GM19452 (cell line): ENCODE measurements around the gene TPPP.
"Not testable (repeated sequence)": the region's sequence is repeated elsewhere in the genome, so short reads cannot be mapped to it uniquely, and the experiment has no call there.

Source experiments
- ATAC-seq: cut with Tn5 transposase; IDR thresholded peaks from one replicate; pipeline ENCODE4 v1.9.1; 2021; ENCODE audit not compliant: unreplicated experiment

TPPP gene

GRCh38 chr5:679166-679895 lies 13.8 kb downstream of the TPPP start:
- ATAC-seq = not testable (repeated sequence)

DNA sequence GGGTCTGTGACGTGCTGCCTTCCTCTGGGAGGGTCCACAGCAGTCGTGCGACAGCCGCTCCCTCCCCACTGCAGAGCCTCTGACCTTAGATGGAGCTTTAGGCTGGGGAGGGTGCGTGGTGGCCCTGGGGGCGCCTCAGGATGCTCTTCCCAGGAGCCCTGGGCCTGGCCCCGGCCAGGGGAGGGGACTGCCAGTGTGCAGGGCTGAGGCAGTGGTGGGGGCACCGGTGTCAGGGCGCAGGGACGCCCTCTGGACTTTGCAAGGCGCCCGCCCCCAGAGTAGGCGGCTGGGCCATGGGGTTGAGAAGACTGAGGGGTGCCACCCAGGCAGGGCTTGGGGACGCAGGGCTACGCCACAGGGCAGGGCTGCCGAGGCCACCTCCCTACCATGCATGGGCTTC lies 14.6 kb downstream of the TPPP start:
- not testable (repeated sequence) for ATAC-seq

DNA sequence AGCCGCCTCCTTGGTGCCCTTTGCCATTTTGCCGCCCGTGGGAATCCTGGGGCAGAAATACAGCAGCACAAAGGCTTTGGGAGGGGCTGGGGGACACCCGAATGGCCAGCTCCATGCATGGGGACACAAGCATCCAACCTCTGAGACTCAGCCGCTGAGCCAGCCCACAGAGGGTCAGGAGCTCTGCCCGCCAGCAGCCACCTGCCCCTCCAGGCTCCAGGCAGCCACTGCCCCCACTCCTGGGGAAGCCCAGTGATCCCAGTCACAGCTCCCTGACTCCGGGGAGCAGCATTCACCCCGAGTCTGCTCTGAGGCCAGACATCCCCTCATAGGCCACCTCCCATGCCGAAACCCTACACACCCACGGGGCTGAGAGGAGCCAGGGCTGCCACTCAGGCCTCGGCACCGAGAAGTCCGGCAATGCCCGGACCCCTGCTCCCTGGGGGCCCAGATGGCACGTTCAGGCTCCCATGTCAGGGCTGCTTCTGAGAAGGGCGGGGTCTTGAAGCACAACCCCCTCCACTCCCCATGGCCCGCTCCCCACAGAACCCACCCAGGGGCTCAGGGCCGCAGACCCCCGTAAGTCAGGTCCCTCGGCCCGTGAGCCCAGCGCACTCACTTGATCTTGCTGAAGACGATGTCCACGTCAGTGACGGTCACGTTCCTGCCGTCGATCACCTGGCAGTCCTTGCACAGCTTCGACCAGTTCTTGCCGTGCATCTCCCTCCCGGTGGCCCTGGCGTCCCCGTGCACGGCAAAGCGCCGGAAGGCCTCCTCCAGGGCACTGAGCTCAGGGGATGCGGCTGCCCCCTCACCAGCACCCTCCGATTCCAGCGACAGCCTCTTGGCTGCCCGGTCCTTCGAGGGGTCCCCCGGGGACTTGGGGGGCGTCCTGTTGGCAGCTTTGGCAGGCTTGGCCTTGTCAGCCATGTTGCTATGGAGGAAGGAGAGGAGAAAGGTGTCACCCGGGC lies 15.7 kb downstream of the TPPP start:
- ATAC-seq = no peak

DNA sequence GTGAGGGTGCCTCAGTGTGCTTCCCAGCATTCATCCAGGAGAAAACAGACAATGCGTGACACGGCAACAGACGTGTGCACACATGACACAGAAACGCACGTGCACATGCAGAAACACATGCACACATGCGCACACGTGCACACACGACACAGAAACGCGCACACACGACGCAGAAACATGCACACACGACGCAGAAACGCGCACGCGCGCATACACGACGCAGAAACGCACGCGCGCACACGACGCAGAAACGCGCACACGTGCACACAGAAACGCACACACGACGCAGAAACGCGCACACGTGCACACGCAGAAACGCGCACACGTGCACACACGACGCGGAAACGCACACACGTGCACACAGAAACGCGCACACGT lies 16.5 kb downstream of the TPPP start:
- ATAC-seq = no peak

DNA sequence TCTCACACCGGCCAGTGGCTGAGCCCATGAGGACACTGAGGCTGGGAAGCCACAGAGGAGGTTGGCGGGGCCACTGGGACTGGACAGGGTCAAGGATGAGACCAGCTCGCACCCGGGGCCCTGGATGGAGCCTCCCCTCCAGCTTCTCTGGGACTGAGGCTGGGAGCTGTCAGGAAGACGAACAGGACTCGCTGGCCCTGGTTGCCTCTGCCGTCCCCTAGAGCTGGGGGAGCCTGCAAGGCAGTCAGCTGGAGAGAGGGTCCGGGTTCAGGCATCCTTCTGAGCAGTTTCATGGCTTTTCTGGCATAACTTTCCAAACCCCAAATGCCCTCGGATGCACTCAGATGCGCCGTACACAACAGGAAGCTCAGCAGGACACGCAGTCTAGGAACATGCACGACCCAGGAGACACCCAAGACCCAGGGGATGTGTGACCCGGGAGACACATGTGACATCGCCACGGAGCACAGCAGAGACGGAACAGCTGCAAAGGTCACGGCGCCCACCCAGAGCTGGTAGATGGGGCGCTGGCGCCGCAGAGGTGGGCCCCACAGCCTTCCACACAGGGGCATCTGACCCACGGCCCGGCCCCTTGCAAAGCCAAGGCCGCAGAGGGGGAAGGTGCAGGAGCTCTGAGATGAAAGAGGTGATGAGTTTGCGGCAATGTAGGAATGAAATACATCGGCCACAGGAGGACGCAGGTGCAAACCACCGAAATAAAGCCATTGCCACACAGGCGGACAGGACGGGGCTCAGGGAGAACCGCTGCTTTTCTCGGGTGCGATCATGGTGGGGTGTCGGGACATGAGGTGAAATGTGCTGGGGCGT lies 17.1 kb downstream of the TPPP start:
- no peak for ATAC-seq

DNA sequence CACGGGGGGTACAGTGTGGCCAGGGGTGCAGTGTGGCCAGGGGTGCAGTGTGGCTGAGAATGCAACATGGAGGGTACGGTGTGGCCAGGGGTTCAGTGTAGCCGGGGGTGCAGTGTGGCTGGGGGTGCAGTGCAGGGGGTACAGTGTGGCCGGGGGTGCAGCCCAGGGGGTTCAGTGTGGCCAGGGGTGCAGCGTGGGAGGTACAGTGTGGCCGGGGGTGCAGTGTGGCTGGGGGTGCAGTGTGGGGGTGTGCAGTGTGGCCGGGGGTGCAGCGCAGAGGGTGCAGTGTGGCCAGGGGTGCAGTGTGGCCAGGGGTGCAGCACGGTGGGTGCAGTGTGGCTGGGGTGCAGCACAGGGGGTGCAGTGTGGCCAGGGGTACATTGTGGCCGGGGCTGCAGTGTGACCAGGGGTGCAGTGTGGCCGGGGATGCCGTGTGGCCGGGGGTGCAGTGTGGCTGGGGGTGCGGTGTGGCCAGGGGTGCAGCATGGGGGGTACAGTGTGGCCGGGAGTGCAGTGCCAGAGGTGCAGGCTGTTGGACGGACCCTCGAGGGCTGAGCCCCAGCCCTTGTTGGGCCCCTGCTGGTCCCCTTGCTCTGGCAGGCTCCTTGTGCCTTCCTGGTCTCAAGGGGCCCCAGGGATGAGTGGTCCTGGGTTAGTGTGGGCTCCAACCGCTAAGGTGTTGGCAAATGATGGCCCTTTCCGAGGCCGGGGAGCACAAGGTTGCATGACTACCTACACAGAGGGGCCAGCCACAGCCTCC lies 17.9 kb downstream of the TPPP start:
- no peak for ATAC-seq

DNA sequence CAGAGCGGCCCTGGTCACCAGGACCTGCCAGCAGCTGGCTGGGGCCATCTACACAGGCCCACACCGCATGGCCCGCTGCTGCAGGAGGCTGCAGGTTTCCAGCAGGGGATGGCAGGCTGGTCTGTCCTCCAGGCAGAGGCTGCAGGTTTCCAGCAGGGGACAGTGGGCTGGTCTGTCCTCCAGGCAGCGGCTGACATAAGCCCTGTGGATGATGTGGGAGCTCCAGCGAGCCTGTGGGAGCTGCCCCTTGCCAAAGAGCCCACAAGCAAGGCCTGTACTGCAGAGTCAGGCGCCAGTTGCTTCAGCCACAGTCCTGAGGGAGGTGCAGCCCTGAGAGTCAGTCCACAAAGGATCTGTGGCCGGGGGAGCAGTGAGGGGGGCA lies 18.5 kb downstream of the TPPP start:
- ATAC-seq = no peak

GRCh38 chr5:673831-674629 lies 19.1 kb downstream of the TPPP start:
- no peak for ATAC-seq

GRCh38 chr5:673161-673830 lies 19.9 kb downstream of the TPPP start:
- no peak for ATAC-seq

DNA sequence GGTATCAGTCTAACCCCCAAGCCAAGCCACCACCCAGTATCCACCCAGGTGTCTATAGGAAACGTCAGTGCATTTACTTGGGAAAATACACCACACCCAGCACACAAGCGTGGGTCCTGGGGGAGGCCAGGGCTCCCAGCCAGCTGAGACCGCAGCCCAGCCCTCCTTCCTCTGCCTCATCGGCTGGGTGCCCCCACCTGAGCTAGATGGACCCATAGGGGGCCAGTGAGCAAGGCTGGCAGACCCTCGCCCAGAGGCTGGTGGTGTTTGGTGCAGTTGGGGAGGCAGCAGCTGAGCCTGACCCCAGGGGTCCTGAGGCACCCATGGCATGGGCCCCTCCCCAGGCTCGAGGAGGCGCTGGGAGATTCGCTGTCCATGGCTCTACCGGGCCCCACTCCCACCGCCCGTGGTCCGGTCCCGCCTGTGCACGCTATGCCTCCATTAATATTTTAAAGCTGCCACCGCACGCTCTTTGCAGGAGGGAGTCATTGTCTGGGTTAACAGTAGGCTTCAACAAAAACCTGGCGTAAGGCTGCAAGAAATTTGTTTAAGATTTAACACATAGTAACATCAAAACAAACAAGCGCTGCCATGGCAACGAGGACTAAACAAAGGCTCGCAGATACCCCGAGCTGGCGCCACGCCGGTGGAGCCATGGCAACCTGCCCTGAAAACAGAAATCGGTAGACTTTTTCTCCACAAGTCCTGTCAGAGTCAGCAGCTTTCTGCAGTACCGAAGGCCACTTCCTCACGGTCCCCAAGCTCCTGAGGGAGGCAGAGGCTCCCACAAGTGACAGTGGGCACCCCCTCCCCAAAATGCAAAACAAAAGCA lies 20.6 kb downstream of the TPPP start:
- no peak for ATAC-seq

GRCh38 chr5:671459-672328 lies 21.5 kb downstream of the TPPP start:
- peak; percentile 68 for ATAC-seq

DNA sequence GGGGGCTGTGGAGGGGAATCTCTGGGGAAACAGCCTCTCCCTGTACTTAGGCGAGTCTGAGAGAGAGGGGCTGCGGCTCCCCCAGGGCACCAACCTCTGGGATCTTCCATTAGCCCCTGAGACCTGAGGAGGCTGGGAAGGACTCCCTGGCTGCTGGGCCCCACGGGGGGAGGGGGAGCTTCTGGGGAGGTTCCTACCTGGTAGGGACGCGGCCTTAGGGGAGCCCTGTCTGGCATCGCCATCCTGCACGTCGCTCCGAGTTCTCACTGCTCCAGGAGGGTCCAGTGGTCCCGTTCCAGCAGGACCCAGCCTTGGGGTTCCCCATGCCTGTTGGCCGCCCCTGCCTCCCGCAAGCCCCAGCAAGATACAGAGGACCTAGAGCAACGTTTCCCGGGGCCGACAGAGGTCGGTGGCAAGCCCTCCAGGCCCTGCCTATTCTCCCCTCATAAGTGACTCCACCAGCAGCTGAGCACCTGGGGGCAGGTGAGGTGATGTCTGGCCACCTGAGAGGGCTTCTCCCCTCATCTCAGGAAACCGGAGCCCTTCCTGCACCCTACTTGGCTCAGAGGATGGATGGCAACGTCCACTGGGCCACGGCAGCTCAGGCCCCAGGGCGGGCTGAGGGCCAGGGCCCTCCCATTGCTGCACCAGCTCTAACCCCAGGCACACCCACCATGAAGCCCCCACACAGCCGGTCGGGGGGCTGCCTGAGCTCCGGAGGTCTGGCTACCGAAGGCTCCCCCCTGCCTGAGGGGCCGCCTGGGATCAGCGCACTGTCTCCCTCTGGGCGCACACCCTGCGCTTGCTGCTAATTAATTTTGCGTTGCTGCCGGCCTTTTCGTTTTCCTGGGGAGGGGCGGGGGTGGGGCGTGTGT lies 22.5 kb downstream of the TPPP start:
- no peak for ATAC-seq

GRCh38 chr5:669842-670395 lies 23.2 kb downstream of the TPPP start:
- ATAC-seq = no peak

GRCh38 chr5:669111-669841 lies 23.9 kb downstream of the TPPP start:
- no peak for ATAC-seq

DNA sequence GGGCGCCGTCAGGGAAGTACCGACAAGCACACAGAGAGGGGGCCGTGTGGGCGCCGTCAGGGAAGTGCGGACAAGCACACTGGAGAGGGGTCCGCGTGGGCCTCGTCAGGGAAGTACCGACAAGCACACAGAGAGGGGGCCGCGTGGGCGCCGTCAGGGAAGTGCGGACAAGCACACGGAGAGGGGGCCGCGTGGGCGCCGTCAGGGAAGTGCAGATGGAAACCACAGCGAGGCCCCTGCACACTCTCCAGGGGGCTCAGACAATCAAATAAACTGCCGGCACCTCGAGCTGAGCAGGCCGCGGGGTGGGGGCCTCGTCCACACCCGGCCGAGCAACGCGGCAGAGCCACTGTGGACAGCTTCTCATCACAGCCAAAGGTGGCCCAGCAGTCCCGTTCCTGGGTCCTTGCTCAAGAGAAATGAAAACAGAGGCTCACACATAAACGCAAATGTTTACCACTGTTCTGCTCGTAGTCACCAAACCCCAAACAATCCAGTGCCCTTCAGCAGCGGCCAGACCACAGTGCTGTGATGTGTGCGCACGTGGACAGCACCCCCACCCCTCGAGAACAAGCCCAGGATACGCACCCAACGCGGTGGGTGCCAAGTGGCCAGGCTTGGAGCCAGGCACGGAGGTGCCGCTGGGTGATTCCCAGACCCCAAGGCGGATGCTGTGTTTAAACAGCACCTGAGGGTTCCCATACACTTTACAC lies 24.7 kb downstream of the TPPP start:
- ATAC-seq = no peak
